GM12891 (cell line): ENCODE results near the gene KDM4D.

Source experiments
- POLR2A ChIP-seq: IDR thresholded peaks from 2 replicates; pipeline ENCODE4 v1.6.1; 2011; ENCODE audit warnings: low read depth, low read length, control low read depth
- POU2F2 ChIP-seq: IDR thresholded peaks from 2 replicates; pipeline ENCODE4 v1.6.1; 2011; ENCODE audit warnings: low read depth, mild to moderate bottlenecking, control low read depth, low read length, moderate library complexity
- SPI1 ChIP-seq: IDR thresholded peaks from 2 replicates; pipeline ENCODE4 v1.6.1; 2011; ENCODE audit warnings: low read depth, low read length, control low read depth
- TAF1 ChIP-seq: IDR thresholded peaks from 2 replicates; pipeline ENCODE4 v1.6.1; 2011; ENCODE audit warnings: low read depth, low read length, control low read depth

DNA sequence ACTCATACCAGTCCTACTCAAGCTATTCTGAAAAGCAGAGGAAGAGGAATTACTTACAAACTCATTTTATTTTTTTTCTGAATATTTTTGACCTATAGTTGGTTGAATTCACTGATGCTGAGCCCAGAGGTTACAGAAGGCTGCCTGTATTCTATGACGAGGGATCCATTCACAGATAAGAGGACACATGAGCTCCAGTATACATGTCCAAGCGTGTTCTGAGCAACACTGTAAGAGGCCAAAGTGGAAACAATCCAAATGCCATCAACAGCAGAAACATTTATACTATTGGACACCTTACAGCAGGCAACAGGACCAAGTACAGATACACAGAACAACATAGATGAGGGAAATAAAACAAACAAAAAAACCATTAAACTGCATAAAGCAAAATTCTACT lies 61.8 kb downstream of the KDM4D start:
- TF ChIP-seq SPI1 (no peak), POLR2A (no peak), TAF1 (no peak), POU2F2 (no peak)
